ENCODE data around the gene DPYSL5. TPM values are rescaled to one million over a fixed set of nuclear protein-coding genes. Genes with fewer than 3 reads are reported as not detected.
"Not testable (repeated sequence)": the region's sequence is repeated elsewhere in the genome, so short reads cannot be mapped to it uniquely, and the experiment has no call there.

Gene DPYSL5
- total RNA-seq, 1 donor from 2014 or later = not detected

- DNase-seq = no peak
Measured at GRCh38 chr2:26903676-26904075, 55.7 kb downstream of the DPYSL5 start.

GRCh38 chr2:26904839-26905238 is 56.9 kb downstream of the DPYSL5 start:
- DNase-seq = no peak

- no peak for DNase-seq
Measured at GRCh38 chr2:26905341-26906198, 57.6 kb downstream of the DPYSL5 start.

GRCh38 chr2:26907416-26907815 is 59.5 kb downstream of the DPYSL5 start:
- no peak for DNase-seq

- no peak for DNase-seq
Measured at GRCh38 chr2:26910176-26910575, 62.2 kb downstream of the DPYSL5 start.

- no peak for DNase-seq
Measured at GRCh38 chr2:26911911-26912861, 64.3 kb downstream of the DPYSL5 start.

GRCh38 chr2:26913606-26913998 is 65.7 kb downstream of the DPYSL5 start:
- no peak for DNase-seq

GRCh38 chr2:26913999-26914658 is 66.2 kb downstream of the DPYSL5 start:
- no peak for DNase-seq

GRCh38 chr2:26914659-26915310 is 66.9 kb downstream of the DPYSL5 start:
- DNase-seq = no peak

- DNase-seq = no peak
Measured at GRCh38 chr2:26915316-26915715, 67.4 kb downstream of the DPYSL5 start.

- DNase-seq = no peak
Measured at GRCh38 chr2:26916128-26916692, 68.3 kb downstream of the DPYSL5 start.

- no peak for DNase-seq
Measured at GRCh38 chr2:26917135-26917836, 69.4 kb downstream of the DPYSL5 start.

- no peak for DNase-seq
Measured at GRCh38 chr2:26921323-26921722, 73.4 kb downstream of the DPYSL5 start.

- DNase-seq = peak; percentile 64
Measured at GRCh38 chr2:26922405-26923188, 74.7 kb downstream of the DPYSL5 start.

- DNase-seq = not testable (repeated sequence)
Measured at GRCh38 chr2:26923189-26923466, 75.2 kb downstream of the DPYSL5 start.

GRCh38 chr2:26924731-26925099 is 76.8 kb downstream of the DPYSL5 start:
- no peak for DNase-seq

GRCh38 chr2:26925100-26925791 is 77.3 kb downstream of the DPYSL5 start:
- no peak for DNase-seq

GRCh38 chr2:26927221-26927620 is 79.3 kb downstream of the DPYSL5 start:
- DNase-seq = no peak

GRCh38 chr2:26932974-26933373 is 85.0 kb downstream of the DPYSL5 start:
- DNase-seq = no peak
